Measurements from ENCODE around the gene NUP160. TPM values are rescaled to one million over a fixed set of nuclear protein-coding genes. Genes with fewer than 3 reads are reported as not detected.
"Not testable (repeated sequence)": the region's sequence is repeated elsewhere in the genome, so short reads cannot be mapped to it uniquely, and the experiment has no call there.

Gene NUP160
- total RNA-seq, 2 donors from 2014 or later: 13.8 to 15.3 TPM

DNA sequence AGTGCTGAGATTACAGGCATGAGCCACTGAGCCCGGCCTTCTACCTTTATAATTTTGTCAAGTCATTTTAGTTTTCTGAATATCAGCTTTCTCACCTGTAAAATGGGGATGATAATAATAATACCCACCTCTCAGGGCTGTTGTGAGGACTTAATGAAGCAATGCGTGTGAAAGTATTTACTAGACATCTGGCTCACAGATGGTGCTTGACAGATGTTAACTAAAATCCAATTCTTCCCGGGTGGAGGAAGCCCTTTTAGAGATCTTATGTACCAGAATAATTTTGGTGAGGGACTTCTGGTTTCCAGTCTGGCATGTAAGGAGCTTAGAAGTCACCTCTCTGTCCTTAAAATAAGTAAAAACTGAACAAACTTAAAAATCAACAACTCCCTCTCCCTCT, 43.7 kb upstream of the NUP160 start:
- no peak overlapping the region for H3K4me3 ChIP-seq
- intact Hi-C loops (cut with DNase I): no loop called here
- H3K4me1 ChIP-seq: no peaks in the 10 kb centered on the region
- ATAC-seq (no peak), DNase-seq (no peak)
- 76 to 81% methylated on average over 3 of the region's 3 CpGs for WGBS, 2 donors
- no peaks in the 10 kb centered on the region for H3K9me3 ChIP-seq
- H3K36me3 ChIP-seq (replicated peaks in 1 of 2; ENCODE audit: insufficient read depth in 1 of 2, low read depth in 2 of 2): no peaks in the 10 kb centered on the region
- no peak overlapping the region for H3K27ac ChIP-seq
- H3K27me3 ChIP-seq: no peaks in the 10 kb centered on the region
- TF ChIP-seq, protein P1, sequence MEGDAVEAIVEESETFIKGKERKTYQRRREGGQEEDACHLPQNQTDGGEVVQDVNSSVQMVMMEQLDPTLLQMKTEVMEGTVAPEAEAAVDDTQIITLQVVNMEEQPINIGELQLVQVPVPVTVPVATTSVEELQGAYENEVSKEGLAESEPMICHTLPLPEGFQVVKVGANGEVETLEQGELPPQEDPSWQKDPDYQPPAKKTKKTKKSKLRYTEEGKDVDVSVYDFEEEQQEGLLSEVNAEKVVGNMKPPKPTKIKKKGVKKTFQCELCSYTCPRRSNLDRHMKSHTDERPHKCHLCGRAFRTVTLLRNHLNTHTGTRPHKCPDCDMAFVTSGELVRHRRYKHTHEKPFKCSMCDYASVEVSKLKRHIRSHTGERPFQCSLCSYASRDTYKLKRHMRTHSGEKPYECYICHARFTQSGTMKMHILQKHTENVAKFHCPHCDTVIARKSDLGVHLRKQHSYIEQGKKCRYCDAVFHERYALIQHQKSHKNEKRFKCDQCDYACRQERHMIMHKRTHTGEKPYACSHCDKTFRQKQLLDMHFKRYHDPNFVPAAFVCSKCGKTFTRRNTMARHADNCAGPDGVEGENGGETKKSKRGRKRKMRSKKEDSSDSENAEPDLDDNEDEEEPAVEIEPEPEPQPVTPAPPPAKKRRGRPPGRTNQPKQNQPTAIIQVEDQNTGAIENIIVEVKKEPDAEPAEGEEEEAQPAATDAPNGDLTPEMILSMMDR (IDR thresholded peaks at IDR 0.05): no peak
- no peak for TF ChIP-seq POLR2A (IDR thresholded peaks at IDR 0.05)

DNA sequence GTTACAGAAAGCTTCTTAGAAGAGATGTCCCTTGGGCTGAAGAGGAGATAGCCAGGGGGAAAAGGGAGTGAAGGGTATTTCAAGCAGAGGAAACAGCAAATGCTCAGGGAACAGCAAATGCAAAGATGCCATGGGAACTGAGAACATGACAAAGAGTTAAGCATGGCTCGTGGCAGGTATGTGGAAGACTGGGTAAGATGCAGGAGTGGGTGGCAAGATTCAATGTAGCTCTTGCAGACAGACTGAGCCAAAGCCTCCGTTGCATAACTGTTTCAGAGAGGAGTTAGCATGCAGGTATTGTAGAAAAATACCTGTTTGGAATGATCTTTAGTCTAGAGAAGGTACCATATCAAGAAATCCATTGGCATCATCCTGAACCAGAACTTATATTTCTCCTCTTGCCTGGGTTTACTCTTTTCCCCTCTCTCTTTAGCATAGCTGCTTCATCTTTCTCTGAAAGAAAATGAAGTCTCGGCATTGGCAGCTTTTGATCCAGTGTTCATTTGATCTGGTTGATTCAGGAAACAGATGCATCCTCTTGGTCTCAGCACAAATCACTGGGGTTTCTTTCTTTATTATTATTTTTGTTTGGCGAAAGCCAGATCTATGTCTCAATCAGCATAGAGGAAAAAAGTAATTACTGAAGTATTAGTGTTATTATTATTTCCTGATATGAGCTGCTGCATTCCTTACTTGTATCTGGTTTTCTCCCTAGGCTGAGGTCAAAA, 41.7 kb upstream of the NUP160 start:
- H3K27me3 ChIP-seq: no peaks in the 10 kb centered on the region
- intact Hi-C loops (cut with DNase I): no loop called here
- H3K27ac ChIP-seq: no peak overlapping the region
- H3K36me3 ChIP-seq (replicated peaks in 1 of 2; ENCODE audit: insufficient read depth in 1 of 2, low read depth in 2 of 2): no peaks in the 10 kb centered on the region
- DNase-seq (no peak), ATAC-seq (no peak)
- no peak for TF ChIP-seq POLR2A (IDR thresholded peaks at IDR 0.05)
- TF ChIP-seq, protein P1 (IDR thresholded peaks at IDR 0.05): no peak
- H3K4me3 ChIP-seq: no peak overlapping the region
- H3K4me1 ChIP-seq: no peaks in the 10 kb centered on the region
- H3K9me3 ChIP-seq: no peaks in the 10 kb centered on the region
- WGBS, 2 donors: 69 to 73% methylated on average over 4 of the region's 4 CpGs

DNA sequence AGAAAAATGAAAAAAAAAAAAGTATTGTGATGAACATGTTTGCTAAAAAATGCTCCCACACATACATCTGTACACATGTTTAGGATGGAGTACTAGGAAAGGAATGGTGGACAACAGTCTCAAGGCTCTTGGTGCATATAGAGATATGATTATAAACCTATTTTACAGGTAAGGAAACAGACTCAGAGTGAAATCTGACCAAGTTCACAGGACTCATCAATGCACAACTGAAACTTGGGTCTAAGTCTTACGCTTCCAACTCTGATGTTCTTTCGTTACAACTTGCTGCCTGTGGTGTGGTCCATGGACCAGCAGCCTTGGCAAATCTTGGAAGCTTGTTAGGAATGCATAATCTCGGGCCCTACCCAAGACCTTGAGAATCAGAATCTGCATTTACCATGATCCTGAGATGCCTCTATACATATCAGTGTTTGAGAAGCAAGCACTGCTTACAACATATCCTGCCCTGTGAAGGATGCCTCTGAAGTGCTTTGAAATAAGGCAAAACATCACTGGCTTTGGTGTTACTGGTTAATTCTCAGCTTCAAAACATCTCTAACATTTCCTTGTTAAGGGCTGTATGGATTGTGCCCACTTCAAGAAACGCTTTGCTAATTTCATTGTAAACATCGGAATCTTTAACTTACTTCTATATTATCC, 39.9 kb upstream of the NUP160 start:
- H3K9me3 ChIP-seq: no peaks in the 10 kb centered on the region
- no peak for DNase-seq
- no peak for ATAC-seq
- intact Hi-C loops (cut with DNase I): no loop called here
- H3K27ac ChIP-seq: no peak overlapping the region
- no peaks in the 10 kb centered on the region for H3K36me3 ChIP-seq (replicated peaks in 1 of 2; ENCODE audit: insufficient read depth in 1 of 2, low read depth in 2 of 2)
- 89 to 93% methylated on average over 4 to 5 of the region's 5 CpGs for WGBS, 2 donors
- no peak for TF ChIP-seq POLR2A (IDR thresholded peaks at IDR 0.05)
- TF ChIP-seq, protein P1 (IDR thresholded peaks at IDR 0.05): no peak
- H3K4me3 ChIP-seq: no peak overlapping the region
- H3K4me1 ChIP-seq: no peaks in the 10 kb centered on the region
- H3K27me3 ChIP-seq: no peaks in the 10 kb centered on the region

DNA sequence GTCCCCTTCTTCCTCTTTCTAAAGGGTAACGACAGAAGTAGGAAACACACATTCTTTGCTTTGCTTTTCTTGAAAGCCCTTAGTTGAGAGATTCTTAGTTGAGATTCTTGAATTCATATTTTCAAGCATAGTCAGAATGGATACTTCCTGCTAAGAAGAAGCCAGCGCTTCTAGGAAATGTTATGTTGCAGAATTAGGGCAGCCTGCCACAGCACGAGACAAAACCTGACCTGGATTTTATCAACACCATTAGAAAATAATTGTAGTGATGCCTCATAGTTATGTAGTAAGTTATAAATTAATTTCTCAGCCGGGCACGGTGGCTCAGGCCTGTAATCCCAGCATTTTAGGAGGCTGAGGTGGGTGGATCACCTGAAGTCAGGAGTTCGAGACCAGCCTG, 37.9 kb upstream of the NUP160 start:
- peak in 2 of 4 donors; percentile 17 to 41 for DNase-seq
- WGBS, 2 donors: 39 to 48% methylated on average over 6 of the region's 6 CpGs
- Histone ChIP-seq H3K4me3 (no peak overlapping the region), H3K27me3 (no peaks in the 10 kb centered on the region), H3K9me3 (no peaks in the 10 kb centered on the region), H3K4me1 (no peaks in the 10 kb centered on the region), H3K27ac (peak overlapping the region in 1 of 4 donors; percentile 40), H3K36me3 (replicated peaks in 1 of 2; ENCODE audit: insufficient read depth in 1 of 2, low read depth in 2 of 2) (no peaks in the 10 kb centered on the region)
- ATAC-seq: peak; percentile 35
- no peak for TF ChIP-seq POLR2A (IDR thresholded peaks at IDR 0.05)
- TF ChIP-seq, protein P1 (IDR thresholded peaks at IDR 0.05): no peak
- intact Hi-C loops (cut with DNase I): no loop called here

DNA sequence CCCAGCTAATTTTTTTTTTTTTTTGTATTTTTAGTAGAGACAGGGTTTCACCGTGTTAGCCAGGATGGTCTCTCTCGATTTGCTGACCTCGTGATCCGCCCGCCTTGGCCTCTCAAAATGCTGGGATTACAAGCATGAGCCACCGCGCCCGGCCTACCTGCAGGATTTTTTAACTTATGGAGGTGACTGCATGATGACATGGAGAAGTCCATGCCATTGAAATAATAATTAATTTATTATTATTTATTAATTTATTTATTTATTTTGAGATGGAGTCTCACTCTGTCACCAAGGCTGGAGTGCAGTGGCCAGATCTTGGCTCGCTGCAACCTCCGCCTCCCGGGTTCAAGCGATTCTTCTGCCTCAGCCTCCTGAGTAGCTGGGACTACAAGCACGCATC, 34.3 kb upstream of the NUP160 start:
- H3K36me3 ChIP-seq (replicated peaks in 1 of 2; ENCODE audit: insufficient read depth in 1 of 2, low read depth in 2 of 2); H3K9me3 ChIP-seq; H3K27me3 ChIP-seq; DNase-seq; H3K27ac ChIP-seq; intact Hi-C loops (cut with DNase I); H3K4me1 ChIP-seq; ATAC-seq; H3K4me3 ChIP-seq: not testable (repeated sequence)
- WGBS, 2 donors: 90 to 93% methylated on average over 13 of the region's 13 CpGs

Data from body of pancreas (tissue), 4 donors.